ENCODE results near the gene HOOK1. TPM values are rescaled to one million over a fixed set of nuclear protein-coding genes. Genes with fewer than 3 reads are reported as not detected.
"Not testable (repeated sequence)": the region's sequence is repeated elsewhere in the genome, so short reads cannot be mapped to it uniquely, and the experiment has no call there.

HOOK1 gene
- total RNA-seq, 1 donor from 2014 or later: 67.6 TPM

DNA sequence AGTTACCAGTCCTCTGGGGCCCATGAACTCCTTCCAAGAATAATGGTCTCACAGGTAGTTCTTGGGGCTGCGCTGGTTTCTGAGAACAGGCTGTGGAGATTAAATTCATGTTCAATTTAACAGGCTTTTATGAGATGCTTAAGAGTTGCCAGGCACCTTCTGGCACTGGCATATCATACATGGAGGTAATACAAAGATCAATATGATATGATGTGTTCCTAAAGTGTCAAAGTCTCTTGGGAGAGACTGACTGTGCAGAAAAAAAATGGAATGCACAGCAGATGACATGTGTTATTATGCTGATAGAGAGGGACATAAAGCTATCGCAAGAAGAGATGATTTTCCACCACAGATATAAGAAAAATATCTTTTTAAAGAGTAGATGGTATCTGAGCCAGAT is 105.0 kb downstream of the HOOK1 start:
- Mint-ChIP-seq H3K27ac (no peak overlapping the region), H3K36me3 (peaks cover 5% of the 10 kb centered on the region), H3K27me3 (ENCODE audit: low read depth) (peaks cover 10% of the 10 kb centered on the region), H3K4me3 (no peak overlapping the region), H3K4me1 (peaks cover 40% of the 10 kb centered on the region), H3K9me3 (peaks cover 14% of the 10 kb centered on the region)
- TF ChIP-seq, protein P1, sequence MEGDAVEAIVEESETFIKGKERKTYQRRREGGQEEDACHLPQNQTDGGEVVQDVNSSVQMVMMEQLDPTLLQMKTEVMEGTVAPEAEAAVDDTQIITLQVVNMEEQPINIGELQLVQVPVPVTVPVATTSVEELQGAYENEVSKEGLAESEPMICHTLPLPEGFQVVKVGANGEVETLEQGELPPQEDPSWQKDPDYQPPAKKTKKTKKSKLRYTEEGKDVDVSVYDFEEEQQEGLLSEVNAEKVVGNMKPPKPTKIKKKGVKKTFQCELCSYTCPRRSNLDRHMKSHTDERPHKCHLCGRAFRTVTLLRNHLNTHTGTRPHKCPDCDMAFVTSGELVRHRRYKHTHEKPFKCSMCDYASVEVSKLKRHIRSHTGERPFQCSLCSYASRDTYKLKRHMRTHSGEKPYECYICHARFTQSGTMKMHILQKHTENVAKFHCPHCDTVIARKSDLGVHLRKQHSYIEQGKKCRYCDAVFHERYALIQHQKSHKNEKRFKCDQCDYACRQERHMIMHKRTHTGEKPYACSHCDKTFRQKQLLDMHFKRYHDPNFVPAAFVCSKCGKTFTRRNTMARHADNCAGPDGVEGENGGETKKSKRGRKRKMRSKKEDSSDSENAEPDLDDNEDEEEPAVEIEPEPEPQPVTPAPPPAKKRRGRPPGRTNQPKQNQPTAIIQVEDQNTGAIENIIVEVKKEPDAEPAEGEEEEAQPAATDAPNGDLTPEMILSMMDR (IDR thresholded peaks at IDR 0.05; ENCODE audit: unreplicated experiment): no peak
- DNase-seq (ENCODE audit: low spot score in 2 of 2, unreplicated experiment in 2 of 2): no peak

DNA sequence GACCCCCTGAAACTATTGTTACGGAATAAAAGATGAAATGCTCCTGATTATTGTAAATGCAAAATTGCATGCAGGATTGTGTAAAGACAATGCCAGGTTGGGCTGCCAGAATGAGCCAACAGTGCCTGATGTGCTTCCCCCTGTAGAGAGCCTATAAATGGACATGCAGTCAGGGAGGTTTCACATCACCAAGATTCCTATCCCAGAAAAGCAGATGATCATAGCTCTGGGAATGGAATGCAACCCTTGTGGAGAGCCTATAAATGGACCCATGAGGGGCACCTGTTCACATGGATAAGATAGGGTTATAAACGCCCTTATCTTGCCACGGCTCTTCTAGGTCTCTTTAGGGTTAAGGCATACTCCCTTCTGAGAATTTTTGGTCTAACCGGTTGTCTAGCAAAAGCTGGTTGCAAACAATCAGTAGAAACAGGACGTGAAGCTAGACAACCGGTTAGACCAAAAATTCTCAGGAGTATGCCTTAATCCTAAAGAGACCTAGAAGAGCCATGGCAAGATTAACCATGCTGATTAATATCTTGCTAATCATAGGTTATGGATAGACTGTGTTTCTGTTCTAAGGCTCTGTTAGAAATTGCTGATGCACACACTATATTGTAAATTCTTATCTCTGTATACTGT is 106.6 kb downstream of the HOOK1 start:
- H3K27me3 Mint-ChIP-seq (ENCODE audit: low read depth): peaks cover 27% of the 10 kb centered on the region

DNA sequence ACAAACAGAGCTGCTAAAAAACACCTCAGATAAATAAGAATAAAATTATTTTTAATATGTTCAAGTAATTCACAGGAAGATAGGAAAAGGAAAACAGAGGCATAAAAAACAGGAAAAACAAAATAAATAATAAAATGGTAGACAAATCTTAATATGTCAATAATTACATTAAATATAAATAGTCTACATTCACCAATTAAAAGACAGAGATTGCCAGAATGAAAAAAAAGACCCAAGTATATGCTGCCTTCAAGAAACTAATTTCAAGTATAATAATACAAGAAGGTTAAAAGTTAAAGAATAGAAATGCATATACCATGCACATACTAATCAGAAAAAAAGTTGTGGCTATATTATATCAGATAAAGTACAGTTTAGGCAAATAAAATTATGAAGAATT is 109.9 kb downstream of the HOOK1 start:
- H3K27ac Mint-ChIP-seq: no peak overlapping the region
- peaks cover 6% of the 10 kb centered on the region for H3K36me3 Mint-ChIP-seq
- TF ChIP-seq, protein P1 (IDR thresholded peaks at IDR 0.05; ENCODE audit: unreplicated experiment): no peak
- peaks cover 17% of the 10 kb centered on the region for H3K4me1 Mint-ChIP-seq
- DNase-seq (ENCODE audit: low spot score in 2 of 2, unreplicated experiment in 2 of 2): no peak
- peaks cover 26% of the 10 kb centered on the region for H3K9me3 Mint-ChIP-seq
- H3K27me3 Mint-ChIP-seq (ENCODE audit: low read depth): peaks cover 58% of the 10 kb centered on the region
- no peak overlapping the region for H3K4me3 Mint-ChIP-seq

More for the DNA sequence above, 106.6 kb downstream of the HOOK1 start:
- not testable (repeated sequence) for H3K36me3 Mint-ChIP-seq; DNase-seq (ENCODE audit: low spot score in 2 of 2, unreplicated experiment in 2 of 2); H3K4me3 Mint-ChIP-seq; H3K27ac Mint-ChIP-seq
- peaks cover 32% of the 10 kb centered on the region for H3K4me1 Mint-ChIP-seq
- peaks cover 26% of the 10 kb centered on the region for H3K9me3 Mint-ChIP-seq

Other genes starting within 250 kb of the HOOK1 start
- 2.8 to 3.1 TPM (median 2.9 TPM) in 3 replicates for gene CYP2J2, start 111.8 kb downstream of the HOOK1 start, total RNA-seq